GM19395 (cell line): Measurements from ENCODE around the gene EMCN.
"Not testable (repeated sequence)": the region's sequence is repeated elsewhere in the genome, so short reads cannot be mapped to it uniquely, and the experiment has no call there.

Source experiments
- ATAC-seq: cut with Tn5 transposase; IDR thresholded peaks from one replicate; pipeline ENCODE4 v1.9.1; 2021; ENCODE audit warnings: mild to moderate bottlenecking, moderate library complexity; ENCODE audit not compliant: unreplicated experiment

EMCN gene, protein sequence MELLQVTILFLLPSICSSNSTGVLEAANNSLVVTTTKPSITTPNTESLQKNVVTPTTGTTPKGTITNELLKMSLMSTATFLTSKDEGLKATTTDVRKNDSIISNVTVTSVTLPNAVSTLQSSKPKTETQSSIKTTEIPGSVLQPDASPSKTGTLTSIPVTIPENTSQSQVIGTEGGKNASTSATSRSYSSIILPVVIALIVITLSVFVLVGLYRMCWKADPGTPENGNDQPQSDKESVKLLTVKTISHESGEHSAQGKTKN

DNA sequence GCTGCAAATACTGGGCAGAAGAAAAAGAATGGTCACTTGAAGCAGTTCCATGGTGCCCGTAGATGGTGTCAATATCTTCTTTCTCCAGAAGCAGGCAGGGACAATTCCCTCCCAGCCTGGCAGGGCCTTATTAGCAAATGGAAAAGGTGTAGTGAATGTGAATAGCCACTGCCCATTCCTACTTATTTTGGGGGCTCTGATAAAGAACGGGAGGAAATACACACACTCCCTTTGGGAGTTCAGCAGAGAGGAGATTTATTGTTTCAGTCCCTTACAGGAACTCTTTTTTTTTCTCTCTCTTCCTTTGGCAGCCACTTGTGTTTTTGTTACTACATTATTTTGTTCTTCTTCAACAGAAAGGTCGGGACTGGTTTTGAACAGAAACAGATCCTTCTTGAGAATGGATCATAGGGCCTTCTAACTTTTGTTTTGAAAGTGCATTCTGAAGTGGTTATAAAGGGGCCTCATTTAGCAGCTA is at the start of gene EMCN:
Gene EMCN (minus strand): TSS at position 159 of the 478 bp plus-strand sequence. CDS start 108 bp downstream, at position 51.
- ATAC-seq, result no peak

- no peak for ATAC-seq
Observed at GRCh38 chr4:100566396-100566795, 48.6 kb upstream of the EMCN start.

DNA sequence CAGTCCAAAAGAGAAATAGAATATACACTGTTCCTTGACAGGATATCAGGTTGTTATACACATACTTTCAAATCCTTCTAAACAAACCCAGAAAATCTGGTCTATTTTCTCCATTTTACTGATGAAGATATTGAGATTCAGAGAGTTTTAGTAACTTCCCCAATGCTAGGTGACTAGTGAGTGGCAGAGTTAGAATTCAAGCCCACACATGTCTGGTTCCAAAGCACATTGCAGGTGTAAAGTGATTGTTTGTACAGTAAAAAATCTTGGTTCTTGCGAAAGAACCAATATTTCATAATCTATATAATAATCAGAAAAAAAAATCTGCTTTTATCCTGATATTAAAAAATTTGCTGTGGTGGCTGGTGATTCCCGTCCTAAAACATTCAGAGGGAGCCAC is 39.5 kb upstream of the EMCN start:
- no peak for ATAC-seq

GRCh38 chr4:100555611-100556337 is 38.0 kb upstream of the EMCN start:
- no peak for ATAC-seq

- no peak for ATAC-seq
Observed at GRCh38 chr4:100548200-100548560, 30.4 kb upstream of the EMCN start.

DNA sequence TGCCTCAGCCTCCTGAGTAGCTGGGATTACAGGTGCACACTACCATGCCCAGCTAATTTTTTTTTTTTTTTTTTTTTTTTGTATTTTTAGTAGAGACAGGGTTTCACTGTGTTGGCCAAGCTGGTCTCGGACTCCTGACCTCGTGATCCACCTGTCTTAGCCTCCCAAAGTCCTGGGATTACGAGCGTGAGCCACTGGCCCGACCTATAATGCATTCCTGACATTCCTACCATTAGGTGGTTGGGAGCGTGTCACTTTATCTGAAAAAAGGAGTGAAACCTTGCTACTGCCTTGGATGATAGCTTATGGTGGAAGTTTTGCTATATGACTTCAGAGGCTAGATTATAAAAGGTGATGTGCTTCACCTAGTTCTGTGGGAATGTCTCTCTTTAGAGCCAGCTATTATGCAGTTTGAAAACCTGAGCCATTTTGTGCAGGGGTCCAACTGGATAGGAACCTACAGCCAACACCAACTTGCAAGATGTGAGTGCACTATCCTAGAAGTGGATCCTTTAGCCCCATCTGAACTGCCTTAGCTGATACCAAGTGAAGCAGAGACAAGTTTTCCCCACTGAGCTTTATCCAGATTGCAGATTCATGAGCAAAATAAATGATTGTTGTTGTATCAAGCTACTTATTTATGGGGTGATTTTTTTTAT is 29.8 kb upstream of the EMCN start:
- ATAC-seq, result no peak

DNA sequence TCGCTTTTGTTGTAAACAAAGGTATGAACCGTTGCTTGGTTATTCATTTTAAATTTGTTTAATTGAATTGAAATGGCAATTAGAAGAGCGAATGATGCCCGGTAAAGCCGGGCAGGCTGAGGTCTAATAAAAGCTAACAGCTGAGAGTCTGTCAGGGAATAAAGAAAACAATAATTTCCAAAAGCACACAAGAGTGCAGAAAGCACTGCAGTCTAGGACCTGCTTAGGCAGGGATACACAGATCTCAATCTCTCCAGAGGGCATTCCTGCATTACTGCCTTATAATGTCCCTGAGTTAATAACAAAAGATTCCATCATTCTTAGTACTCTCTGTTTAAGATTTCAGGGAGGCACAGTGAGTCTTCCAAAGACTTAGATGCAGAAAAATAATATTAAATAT is 27.6 kb upstream of the EMCN start:
- ATAC-seq, result no peak

GRCh38 chr4:100540131-100540530 is 22.3 kb upstream of the EMCN start:
- ATAC-seq, result no peak

DNA sequence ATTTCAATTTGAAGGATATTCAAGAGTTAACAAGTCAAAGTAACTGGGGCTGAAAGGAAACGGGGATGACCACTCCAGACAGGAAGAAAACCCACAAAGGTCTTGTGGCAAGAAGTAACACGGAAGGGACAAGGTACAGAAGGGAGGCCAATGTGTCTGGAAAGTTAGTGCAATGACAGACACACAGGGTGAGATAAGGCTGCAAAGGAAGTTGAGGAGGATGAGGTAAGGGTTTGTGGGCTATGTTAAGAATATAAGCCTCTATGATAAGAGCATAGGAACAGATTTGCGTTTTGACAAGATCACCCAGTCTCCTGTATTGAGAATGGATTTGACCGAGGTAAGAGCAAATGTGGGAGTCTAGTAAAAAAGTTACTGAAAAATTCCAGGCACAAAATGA is 21.9 kb upstream of the EMCN start:
- ATAC-seq, result no peak

DNA sequence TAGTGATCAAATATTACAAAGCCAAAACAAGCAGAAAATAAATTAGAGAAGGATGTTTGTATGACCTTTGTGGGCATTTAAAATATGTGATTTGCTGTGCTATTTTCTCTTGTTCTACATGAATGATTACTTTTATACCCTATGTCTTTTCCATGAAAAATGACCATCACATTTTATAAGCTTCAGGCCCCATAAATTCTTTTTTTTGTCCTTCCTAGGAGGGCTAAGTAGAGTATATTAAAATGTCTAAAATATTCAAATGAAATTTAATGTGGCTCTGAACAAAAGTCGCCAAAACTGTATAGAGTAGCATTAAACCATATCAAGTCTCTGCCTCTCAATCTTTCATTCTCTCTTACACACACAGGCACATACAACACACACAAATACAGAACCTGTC is 15.9 kb upstream of the EMCN start:
- ATAC-seq, result no peak

GRCh38 chr4:100530161-100530560 is 12.3 kb upstream of the EMCN start:
- not testable (repeated sequence) for ATAC-seq

DNA sequence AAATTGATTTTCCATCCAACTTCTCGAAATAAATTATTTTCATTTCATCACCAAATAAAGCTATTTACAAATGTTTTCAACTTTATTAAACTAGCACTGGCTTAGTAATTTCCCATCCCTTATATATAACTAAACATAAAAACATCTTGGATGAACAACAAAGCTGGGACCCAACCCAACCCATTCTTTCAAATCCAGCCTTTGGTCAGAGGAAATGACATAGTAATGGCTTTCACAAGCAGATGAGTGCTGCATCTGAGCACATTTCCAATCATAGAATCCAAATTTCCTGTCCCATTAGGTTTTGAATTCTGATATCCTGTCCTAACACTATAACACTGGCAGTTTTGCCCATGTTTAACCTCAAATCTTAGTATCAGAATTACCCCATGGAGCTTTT is 7.9 kb upstream of the EMCN start:
- ATAC-seq, result no peak

DNA sequence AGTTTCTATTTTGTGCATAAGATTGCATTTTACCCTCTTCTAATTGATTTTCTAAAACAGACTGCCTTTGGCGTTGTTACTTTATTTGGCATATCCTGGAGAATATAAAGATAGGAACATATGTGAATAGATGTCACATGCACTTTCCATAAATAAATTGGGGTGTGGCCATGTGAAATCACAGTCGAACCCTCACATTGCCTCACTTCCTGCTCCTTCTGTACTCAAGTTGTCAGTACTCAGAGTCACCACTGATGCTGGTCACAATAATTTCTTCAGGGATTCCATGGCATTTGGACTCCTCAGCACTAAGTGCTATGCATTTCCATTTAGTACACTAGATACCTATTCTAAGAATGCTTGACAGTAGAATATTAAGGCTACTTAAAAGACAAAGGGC is 1.4 kb upstream of the EMCN start:
- no peak for ATAC-seq

DNA sequence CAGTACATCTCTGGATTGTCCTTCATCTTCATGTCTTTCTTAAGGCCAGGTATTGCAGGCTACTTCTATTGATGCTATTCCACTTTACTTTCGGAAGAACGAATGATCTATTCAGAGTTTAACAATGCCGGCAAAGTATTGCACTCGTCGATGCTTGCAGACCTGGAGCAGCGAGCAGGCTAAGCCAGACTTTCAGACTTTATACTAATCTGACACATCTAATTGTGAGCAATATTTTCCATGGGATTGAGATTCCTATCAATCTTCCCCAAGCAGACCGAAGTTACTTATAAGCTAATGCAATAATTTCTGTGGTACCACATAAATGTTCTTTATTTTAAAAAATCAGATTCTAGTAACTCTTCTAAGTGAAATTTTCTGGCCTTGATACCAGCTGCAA is 1.6 kb downstream of the EMCN start:
- ATAC-seq, result no peak

DNA sequence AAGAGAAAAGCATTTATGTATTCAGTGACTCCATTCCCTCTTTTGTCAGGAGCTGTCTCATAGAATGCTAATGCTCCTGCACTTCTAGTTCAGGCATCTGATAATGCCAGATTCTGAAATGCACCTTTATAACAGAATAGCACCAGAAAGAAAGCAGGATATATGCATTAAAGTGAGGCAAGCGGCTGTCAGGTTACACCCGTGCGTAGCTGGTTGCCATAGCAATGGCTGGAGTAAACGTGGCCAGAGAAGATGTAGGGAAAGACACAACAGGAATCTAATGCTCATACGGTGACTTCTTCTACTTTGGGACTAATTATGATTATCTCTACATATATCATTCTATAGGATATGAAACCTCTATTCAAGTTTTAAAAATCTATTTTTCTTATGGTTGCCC is 5.9 kb downstream of the EMCN start:
- no peak for ATAC-seq

- no peak for ATAC-seq
Observed at GRCh38 chr4:100510551-100510950, 7.3 kb downstream of the EMCN start.

DNA sequence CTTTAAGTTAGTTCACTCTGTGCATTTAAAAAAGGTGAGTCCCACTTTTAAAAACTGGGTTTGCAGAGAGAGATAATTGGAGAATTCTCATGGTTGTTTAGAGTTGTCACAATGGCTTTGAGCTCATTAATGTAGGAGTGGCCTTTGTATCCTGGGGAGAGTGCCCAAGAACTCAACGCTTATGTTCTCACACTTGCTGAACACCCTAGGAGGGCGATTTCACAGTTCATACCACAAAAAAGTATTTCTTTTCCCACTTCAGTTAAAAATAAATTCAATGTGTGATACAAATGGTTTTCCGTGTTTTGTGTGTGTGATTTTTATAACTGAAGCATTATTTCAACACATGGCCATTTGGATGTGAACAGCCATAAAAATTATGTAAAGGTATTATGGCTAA is 8.4 kb downstream of the EMCN start:
- no peak for ATAC-seq

DNA sequence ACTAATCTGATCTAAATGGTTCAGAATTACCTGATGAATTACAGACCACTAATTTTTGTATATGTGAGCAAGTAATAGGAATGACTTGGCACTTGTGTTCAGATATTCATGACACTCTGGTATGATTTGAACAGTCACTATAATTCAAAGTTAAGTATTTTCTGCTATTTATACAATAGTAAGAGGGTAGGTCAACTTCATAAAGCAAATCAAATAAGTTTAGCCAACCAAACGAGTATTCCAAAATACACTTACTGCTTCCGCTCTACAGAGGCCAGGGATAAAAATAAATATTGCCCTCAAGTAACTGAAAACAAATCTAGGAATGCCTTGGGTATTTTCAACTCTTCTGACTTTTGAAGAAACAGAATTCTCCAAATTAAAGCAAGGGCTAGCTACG is 9.1 kb downstream of the EMCN start:
- ATAC-seq, result no peak

DNA sequence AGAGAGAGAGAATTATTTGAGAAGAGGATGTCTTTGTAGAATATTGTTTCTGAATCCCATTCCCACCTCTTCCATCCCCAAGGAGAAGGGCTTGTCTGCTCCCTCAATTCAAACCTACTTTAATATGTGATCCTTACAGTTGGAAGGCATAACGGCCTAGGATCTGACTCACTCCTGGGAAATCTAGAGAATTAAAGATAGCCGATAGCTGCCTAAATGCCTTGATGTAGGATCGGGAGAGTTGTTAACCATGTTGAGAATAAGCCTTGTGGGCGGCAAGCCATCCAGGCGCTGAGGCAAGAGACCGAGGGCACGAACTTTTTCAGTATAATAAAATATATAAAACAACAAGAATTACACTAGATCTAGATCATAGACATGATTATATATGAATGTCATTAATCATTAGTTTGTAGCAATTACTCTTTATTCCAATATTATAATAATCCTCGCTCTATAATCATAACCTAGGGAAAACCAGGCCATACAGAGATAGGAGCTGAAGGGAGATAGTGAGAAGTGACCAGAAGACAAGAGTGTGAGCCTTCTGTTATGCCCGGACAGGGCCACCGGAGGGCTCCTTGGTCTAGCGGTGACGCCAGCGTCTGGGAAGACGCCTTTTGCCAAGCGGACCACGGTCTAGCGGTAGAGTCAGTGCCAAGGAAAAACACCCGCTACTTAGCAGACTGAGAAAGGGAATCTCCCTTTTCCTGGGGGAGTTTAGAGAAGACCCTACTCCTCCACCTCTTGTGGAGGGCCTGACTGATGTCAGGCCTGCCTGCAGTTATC is 13.5 kb downstream of the EMCN start:
- ATAC-seq, result no peak

- no peak for ATAC-seq
Observed at GRCh38 chr4:100497791-100498190, 20.0 kb downstream of the EMCN start.

DNA sequence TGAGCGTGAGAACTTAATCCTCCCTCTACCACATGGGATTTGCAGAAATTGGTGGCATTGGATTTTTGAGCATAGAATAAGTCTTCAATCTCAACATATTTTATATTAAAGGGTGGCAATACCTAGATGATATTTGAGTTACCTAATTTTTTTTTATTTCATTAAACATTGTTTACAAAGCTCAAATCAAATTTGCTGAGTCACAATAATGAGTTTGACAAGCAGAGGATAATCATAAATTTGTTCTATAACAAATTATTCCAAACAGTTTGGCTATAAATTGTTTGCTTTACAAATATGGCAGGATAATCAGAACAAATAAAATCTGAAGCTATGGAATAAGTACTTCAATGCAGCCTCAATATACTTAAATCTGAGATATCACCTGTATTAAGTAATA is 22.7 kb downstream of the EMCN start:
- no peak for ATAC-seq
